ENCODE measurements around the gene RECK.
"Not testable (repeated sequence)": the region's sequence is repeated elsewhere in the genome, so short reads cannot be mapped to it uniquely, and the experiment has no call there.

The RECK gene

DNA sequence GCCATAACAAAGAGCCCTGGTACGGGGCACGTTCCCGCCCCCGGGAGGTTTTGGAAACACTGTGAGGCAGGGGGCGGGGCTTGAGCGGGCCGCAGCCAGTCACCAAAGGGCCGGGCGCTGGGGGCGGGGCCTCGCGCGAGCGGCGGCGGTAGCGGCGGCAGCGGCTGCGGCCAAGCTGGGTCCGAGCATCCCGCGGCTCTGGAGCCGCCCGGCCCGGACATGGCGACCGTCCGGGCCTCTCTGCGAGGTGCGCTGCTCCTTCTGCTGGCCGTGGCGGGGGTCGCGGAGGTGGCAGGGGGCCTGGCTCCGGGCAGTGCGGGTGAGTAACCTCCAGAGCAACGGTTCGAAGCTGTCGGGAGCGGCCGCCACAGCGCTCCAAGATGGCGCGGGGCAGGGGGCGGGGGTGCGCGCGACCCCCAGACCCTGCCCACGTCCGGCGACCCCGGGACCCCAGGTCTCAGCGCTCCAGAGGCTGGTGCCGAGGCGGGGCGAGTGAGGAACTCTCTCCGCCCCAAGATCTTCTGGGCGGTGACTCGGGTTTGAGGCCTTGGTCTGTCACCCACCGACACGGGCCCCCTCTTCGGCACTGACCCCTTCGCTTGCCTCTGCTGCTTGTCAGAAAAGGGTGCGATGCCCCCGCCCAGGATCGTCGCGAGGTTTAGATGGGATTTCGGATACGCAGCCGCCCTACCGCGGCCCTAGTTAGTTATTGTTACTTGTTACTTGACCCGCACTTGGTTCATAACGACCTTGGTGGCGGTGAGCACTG lies at the start of gene RECK:
Gene RECK (plus strand): TSS at position 134 of the 769 bp plus-strand sequence. CDS start 86 bp downstream, at position 220.
- peak; percentile 75 for DNase-seq (ENCODE audit: low read depth)

- DNase-seq (ENCODE audit: low read depth): no peak
Measured at GRCh38 chr9:35990155-35990554, 46.6 kb upstream of the RECK start.

GRCh38 chr9:35993136-35993535 lies 43.6 kb upstream of the RECK start:
- not testable (repeated sequence) for DNase-seq (ENCODE audit: low read depth)

DNA sequence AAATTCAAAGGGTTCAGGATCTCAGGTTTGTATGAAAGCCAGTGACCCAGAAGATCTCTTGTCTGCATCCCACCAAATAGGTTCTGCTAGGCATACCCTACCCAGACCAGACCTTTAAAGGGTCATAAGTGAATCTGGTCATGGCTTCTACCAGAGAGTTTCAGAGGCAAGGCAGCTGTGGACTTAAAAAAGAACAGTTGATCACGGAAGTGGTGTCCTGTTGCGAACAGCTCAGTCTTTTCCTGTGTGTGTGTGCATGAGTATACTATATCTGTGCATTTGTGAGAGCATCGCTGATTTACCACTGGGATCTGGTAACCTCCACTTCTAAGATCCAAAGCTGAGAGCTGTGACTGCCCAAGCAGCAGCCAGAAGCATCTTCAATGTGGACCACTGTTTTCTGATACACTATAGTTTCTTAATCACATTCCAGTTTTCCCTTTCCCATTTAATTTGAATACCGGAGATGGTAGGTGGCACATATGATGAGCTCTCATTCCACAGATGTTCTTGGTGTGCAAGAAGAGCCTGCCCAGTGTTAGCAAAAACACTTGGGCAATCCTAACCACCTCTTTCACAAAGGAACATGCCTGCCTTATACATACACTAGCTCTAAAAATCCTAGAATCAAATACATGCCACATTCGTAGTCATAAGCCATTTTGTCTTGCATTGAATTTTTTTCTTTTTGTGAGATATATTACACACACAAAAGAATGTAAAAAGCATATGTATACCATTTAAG lies 42.6 kb upstream of the RECK start:
- DNase-seq (ENCODE audit: low read depth): no peak

- no peak for DNase-seq (ENCODE audit: low read depth)
Measured at GRCh38 chr9:35994959-35995358, 41.8 kb upstream of the RECK start.

DNA sequence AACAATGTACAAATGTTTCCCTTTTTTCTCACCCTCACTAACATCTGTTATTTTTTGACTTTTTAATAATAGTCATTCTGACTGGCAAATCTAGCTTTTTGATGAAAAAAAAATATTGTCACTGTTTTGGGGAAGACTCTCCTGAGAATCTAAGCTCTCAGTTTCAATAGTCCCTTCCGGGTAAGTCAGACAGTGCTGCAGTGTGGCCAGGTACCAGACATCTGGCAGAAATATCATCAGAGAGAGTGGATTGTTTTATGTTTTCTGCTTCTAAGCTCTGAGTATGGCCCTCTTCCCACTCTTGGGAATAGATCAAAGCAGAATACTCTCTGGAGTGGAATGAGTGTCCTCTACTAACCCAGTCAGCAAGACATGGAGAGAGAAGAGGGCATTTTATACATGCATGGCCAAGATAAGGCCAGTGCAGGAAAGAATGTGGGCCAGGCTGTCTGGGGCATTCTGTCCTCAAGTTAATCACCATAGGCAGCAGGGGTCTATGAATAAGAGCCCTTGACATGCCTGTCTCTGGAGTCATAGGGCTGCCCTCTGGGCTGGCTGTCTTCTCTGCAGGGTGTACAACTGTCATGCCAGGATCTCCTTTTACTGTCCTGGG lies 40.2 kb upstream of the RECK start:
- DNase-seq (ENCODE audit: low read depth): no peak

DNA sequence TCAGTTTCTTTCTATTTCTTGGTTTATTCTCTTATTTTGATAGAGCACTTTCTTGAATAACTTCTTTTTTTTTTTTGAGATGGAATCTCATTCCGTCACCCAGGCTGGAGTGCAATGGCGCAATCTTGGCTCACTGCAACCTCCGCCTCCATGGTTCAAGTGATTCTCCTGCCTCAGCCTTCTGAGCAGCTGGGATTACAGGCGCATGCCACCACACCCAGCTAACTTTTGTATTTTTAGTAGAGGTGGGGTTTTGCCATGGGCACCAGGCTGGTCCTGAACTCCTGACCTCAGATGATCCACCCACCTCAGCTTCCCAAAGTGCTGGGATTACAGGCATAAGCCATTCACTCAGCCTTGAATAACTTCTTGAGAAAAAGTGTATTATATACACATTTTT lies 39.7 kb upstream of the RECK start:
- DNase-seq (ENCODE audit: low read depth): not testable (repeated sequence)

GRCh38 chr9:35998333-35998732 lies 38.4 kb upstream of the RECK start:
- no peak for DNase-seq (ENCODE audit: low read depth)

DNA sequence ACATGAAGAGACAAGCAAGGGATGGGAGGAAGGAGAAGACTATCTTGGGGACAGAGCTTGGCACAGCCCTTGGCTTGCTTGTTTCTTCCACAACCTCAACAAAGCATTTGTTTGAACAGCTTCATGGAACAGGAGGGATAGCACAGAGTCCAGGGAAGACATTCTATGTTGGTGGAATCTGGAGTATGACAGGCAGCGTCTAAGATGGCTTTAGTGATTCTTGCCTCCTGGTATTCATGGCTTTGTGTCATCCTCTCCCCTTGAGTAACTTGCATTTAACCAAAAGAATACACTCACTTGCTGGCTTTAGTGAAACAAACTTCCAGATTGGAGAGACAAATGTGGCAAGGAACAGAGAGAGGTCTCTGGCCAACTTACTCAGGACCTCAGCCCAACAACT lies 30.8 kb upstream of the RECK start:
- DNase-seq (ENCODE audit: low read depth): no peak

GRCh38 chr9:36006549-36007315 lies 30.0 kb upstream of the RECK start:
- no peak for DNase-seq (ENCODE audit: low read depth)

DNA sequence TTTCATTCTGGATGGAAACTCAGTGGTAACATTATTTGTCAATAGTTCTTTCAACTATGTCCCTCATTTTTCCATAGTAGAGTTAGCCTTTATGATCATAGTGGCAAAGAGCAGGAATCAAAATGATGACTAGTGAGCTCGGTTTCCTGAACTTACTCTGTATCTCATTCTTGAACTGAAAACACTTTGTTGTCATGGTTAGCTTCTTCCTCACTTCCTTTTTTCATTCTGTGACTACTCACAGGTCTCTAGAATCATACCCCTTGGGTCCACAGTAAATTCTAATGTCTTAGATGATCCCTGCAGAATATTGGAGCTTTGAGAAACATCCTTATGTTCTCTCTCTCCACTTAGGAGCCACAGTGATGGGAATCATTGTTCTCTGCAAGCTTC lies 29.4 kb upstream of the RECK start:
- no peak for DNase-seq (ENCODE audit: low read depth)

GRCh38 chr9:36007852-36008251 lies 28.9 kb upstream of the RECK start:
- DNase-seq (ENCODE audit: low read depth): no peak

DNA sequence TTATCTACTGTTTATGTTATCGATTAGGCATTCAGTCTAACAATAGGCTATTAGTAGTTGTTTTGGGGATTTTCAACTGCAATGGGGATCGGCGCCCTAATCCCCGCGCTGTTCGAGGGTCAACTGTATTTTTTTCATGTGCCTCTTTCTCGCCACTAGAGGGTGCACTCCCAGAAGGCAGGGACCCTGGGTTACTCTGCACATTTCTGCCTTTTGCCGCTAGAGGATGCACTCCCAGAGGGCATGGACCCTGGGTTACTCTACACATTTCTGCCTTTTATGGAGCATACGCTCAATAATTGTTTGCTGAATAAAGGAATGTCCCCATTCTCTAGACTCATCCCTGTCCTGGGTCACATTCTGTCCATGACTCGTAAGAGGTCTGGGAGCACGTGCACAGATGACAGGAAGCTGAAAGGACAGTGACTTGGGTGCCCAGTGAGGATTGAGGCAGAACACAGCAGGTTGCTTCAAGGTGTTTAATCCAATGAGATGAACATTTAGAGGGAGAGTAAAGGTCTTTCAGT lies 27.9 kb upstream of the RECK start:
- DNase-seq (ENCODE audit: low read depth): peak; percentile 36

DNA sequence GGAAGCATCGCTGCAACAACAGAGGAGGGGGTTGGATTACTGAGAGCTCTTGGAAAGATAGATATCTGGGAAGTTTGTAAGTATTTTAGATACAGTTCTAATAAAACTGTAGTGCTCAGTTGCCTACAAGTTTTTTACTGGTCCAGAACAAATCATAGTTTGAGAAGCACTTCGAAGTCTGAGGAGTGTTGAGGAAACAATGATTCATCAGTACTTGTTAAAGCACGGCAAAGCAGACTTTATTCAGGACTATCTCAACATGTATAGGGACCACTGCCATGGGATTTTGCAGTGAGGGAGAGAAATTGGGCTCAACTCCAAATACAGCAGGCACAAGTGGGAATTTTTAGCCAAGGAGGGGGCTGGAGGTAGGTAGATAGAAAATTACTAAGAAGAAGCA lies 25.3 kb upstream of the RECK start:
- no peak for DNase-seq (ENCODE audit: low read depth)

GRCh38 chr9:36017278-36017677 lies 19.4 kb upstream of the RECK start:
- no peak for DNase-seq (ENCODE audit: low read depth)

DNA sequence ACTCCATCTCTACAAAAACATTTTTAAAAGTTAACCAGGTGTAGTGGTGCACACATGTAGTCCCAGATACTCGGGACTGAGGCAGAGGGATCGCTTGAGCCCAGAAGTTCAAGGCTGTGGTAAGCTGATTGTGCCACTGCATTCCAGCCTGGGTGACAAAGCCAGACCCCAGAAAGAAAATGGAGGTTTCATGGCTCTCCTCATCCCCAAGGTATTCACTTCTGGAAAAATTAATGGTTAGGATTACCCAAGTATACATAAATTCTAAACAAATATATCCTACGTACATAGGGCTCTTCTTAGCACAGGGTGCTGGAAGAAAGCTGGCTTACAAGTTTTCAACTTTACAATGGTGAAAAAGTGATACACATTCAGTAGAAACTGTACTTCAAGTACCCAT lies 18.6 kb upstream of the RECK start:
- no peak for DNase-seq (ENCODE audit: low read depth)

GRCh38 chr9:36018891-36019720 lies 17.6 kb upstream of the RECK start:
- no peak for DNase-seq (ENCODE audit: low read depth)

GRCh38 chr9:36021968-36022367 lies 14.7 kb upstream of the RECK start:
- no peak for DNase-seq (ENCODE audit: low read depth)

DNA sequence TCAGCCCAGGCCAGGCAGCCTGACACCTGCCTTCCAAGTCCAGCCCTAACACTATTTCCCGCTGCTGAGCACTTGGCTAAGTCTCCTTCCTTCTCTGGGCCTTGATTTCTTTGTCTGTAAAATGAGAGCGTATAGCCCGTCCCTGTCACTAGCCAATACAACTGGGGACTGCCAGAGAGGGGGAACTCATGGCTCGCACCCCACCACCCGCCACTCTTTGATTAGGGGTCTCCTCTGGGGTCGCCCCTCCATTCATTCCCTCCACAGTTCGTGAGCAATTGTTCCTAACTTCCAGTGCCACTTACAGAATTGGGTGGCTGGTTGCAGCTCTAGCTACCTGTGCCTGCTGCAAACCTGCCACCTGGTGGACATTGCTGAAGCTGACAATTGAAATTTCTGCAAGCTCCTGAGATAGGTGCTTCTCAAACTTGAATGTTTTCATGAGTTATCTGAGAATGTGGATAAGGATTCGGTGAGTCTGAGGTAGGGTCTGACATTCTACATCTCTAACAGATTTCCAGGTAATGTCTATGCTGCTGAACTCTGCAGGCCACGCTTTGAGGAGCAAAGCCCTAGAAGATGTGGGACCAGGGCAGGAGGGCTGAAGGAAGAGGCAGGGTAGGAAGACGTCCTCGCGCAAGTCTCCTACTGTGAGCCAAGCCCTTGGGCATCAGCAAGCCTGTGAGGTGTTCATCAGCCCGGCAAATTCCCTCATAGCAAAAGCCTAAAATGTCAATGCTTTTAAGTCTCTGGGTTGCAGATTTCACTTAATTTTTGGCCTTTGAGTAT lies 13.3 kb upstream of the RECK start:
- DNase-seq (ENCODE audit: low read depth): peak; percentile 30

- no peak for DNase-seq (ENCODE audit: low read depth)
Measured at GRCh38 chr9:36025746-36026145, 11.0 kb upstream of the RECK start.
